H1 (cell line): ENCODE results near the gene SP5.

Experiments used
- CTCF ChIP-seq, 3 experiments: IDR thresholded peaks; 1 replicate in 2 of 3; 2 replicates in 1 of 3; pipeline versions ENCODE4 v1.5.1 to v1.6.1; 2011; ENCODE audit warnings: low read length in 3 of 3, mild to moderate bottlenecking in 3 of 3, inconsistent platforms in 2 of 3, low read depth in 1 of 3, moderate library complexity in 1 of 3; ENCODE audit not compliant: insufficient read depth in 1 of 3; ENCODE audit errors: control extremely low read depth in 1 of 3
- JUND ChIP-seq: IDR thresholded peaks from 2 replicates; pipeline ENCODE4 v1.6.1; 2011; ENCODE audit warnings: mild to moderate bottlenecking, improper control_type of control experiment, low read length
- MAX ChIP-seq: IDR thresholded peaks from 2 replicates; pipeline ENCODE4 v1.6.1; 2012; ENCODE audit warnings: inconsistent platforms
- POLR2A ChIP-seq, 2 experiments: IDR thresholded peaks; 1 replicate in 1 of 2; 2 replicates in 1 of 2; pipeline ENCODE4 v1.6.1; 2011; ENCODE audit warnings: low read depth in 2 of 2, low read length in 2 of 2, mild to moderate bottlenecking in 2 of 2; ENCODE audit errors: control extremely low read depth in 1 of 2

GRCh38 chr2:170745305-170745704 is 30.2 kb downstream of the SP5 start:
- no peak for TF ChIP-seq CTCF (IDR thresholded peaks at IDR 0.05; ENCODE audit: control extremely low read depth in 1 of 3, insufficient read depth in 1 of 3, low read depth in 1 of 3, low read length in 3 of 3)
- no peak for TF ChIP-seq POLR2A (IDR thresholded peaks at IDR 0.05; ENCODE audit: control extremely low read depth in 1 of 2, low read depth in 2 of 2, low read length in 2 of 2)
- TF ChIP-seq MAX, result no peak
- TF ChIP-seq JUND, result no peak
